Stimulated activated CD4-positive, alpha-beta T cell treated with anti-CD3 and anti-CD28 coated beads, Interleukin-2, amount 100 ng/mL, for 24 hours (primary cell): ENCODE measurements around the gene NAALADL1.

Source experiments
- DNase-seq, 2 donors: peaks; one replicate each; pipeline ENCODE4 v3.0.0-alpha.2; 2020

NAALADL1 gene

GRCh38 chr11:65058419-65059054 is at the start of gene NAALADL1:
Gene NAALADL1 (minus strand): TSS chr11:65058553. CDS start chr11:65058521, 32 bp downstream.
- DNase-seq: no peak

- DNase-seq: no peak
Observed at GRCh38 chr11:65107751-65108468, 49.6 kb upstream of the NAALADL1 start.

- no peak for DNase-seq
Observed at GRCh38 chr11:65107078-65107477, 48.7 kb upstream of the NAALADL1 start.

- DNase-seq: no peak
Observed at GRCh38 chr11:65104628-65105027, 46.3 kb upstream of the NAALADL1 start.

- no peak for DNase-seq
Observed at GRCh38 chr11:65103476-65103875, 45.1 kb upstream of the NAALADL1 start.

- no peak for DNase-seq
Observed at GRCh38 chr11:65102142-65103095, 44.1 kb upstream of the NAALADL1 start.

GRCh38 chr11:65100674-65101350 is 42.5 kb upstream of the NAALADL1 start:
- DNase-seq: no peak

GRCh38 chr11:65096926-65097325 is 38.6 kb upstream of the NAALADL1 start:
- DNase-seq: no peak

GRCh38 chr11:65095974-65096806 is 37.8 kb upstream of the NAALADL1 start, which contains the start of gene VPS51:
Gene VPS51 (plus strand): TSS chr11:65096214. CDS start chr11:65096251, 37 bp downstream.
- DNase-seq: peak; percentile 87 to 89

GRCh38 chr11:65095427-65095826 is 37.1 kb upstream of the NAALADL1 start:
- DNase-seq: no peak

GRCh38 chr11:65090628-65091027 is 32.3 kb upstream of the NAALADL1 start:
- no peak for DNase-seq

- DNase-seq: no peak
Observed at GRCh38 chr11:65089621-65090020, 31.3 kb upstream of the NAALADL1 start.

GRCh38 chr11:65087827-65088226 is 29.5 kb upstream of the NAALADL1 start:
- no peak for DNase-seq

GRCh38 chr11:65087216-65087615 is 28.9 kb upstream of the NAALADL1 start:
- DNase-seq: no peak

GRCh38 chr11:65086809-65087208 is 28.5 kb upstream of the NAALADL1 start:
- no peak for DNase-seq

GRCh38 chr11:65085446-65085845 is 27.1 kb upstream of the NAALADL1 start:
- no peak for DNase-seq

GRCh38 chr11:65084598-65085375 is 26.4 kb upstream of the NAALADL1 start:
- DNase-seq: no peak

- DNase-seq: peak; percentile 97
Observed at GRCh38 chr11:65083834-65084597, 25.7 kb upstream of the NAALADL1 start, which contains the start of the genes CDCA5 and ZFPL1. Gene CDCA5 (minus strand): TSS chr11:65084040. CDS start chr11:65083978, 62 bp downstream. Gene ZFPL1 (plus strand): TSS chr11:65084222. CDS start chr11:65084699, 477 bp downstream.

- no peak for DNase-seq
Observed at GRCh38 chr11:65083134-65083833, 24.9 kb upstream of the NAALADL1 start.
